HTR-8/SVneo (cell line): Measurements from ENCODE around the gene ANKRD22.

Experiments
- DNase-seq: peaks from one replicate; pipeline ENCODE4 v3.0.0; 2011; ENCODE audit warnings: low spot score, mixed read lengths; ENCODE audit not compliant: insufficient read length
- FAIRE-seq: peaks from 2 replicates; lab custom pipeline; 2011; peaks lifted over from hg19 to GRCh38; lab: Jason Lieb, UNC

ANKRD22 gene

GRCh38 chr10:88879534-88880281 is 28.1 kb upstream of the ANKRD22 start, which contains the start of gene STAMBPL1:
Gene STAMBPL1, plus strand, starts transcription at chr10:88880245. Its CDS starts 21,464 bp downstream, at chr10:88901709.
- FAIRE-seq (peak; percentile 16), DNase-seq (peak; percentile 10)

DNA sequence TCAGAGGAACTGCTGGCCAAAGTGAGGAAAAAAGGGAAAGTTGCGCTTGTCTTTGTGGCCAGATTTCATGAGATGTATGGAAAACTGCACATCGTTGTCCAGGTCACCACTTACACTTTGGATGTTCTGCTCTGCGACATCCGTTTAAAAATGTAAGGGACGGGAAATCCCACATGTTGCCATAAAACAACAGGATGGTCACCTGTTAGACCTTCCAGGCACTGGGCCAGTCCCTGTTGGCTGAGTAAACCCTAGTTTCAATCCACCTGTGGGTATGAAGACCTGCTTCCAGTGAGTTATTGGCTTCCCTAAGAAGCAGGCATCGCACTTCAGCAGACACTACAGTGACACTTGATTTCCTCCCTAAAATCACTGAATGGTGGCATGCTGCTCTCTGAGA is 25.7 kb upstream of the ANKRD22 start:
- DNase-seq (no peak), FAIRE-seq (no peak)

GRCh38 chr10:88875081-88875480 is 23.4 kb upstream of the ANKRD22 start:
- FAIRE-seq (no peak), DNase-seq (no peak)

GRCh38 chr10:88874281-88874680 is 22.6 kb upstream of the ANKRD22 start:
- no peak for DNase-seq

DNA sequence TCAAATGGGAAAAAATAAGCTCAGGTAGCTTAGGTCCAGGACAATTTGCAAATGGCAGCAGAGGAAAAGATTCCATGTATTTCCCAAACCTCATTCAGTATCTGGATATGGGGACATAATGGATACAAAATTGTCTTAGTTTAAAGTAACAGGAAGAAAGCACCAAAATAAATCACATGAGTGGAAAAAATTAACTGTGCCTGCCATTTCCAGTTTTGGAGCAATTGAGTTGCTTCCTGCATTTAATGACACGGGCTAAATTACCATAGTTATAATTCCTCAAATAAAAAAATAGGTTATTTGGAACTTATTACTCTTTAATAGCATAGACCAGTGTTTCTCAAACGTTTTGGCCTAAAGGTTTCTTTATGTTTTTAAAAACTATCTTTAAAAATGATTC is 22.1 kb upstream of the ANKRD22 start:
- no peak for FAIRE-seq
- no peak for DNase-seq

More at GRCh38 chr10:88874281-88874680, 22.6 kb upstream of the ANKRD22 start:
- FAIRE-seq, result no peak

DNA sequence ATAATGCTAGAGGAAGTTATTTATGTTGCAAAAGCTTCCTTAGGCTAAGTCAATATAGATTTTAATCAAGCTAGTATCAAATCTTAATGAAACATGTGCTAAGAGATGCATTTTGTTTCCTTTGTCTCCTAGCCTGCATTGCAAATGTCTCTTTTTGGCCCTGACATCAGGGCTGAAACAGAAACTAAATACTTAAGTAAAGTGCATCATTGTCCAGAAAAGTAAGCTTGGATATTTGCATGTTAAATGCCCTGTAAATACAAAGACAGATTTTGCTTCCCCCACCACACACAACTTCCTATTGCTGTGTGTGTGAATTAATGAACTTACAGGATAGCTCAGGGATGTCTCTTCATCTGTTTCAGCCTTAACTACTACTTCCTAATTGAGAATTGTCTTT is 18.4 kb upstream of the ANKRD22 start:
- DNase-seq (no peak), FAIRE-seq (no peak)

- no peak for FAIRE-seq
- no peak for DNase-seq
These were observed 14.8 kb upstream of the ANKRD22 start for GRCh38 chr10:88866454-88866853.

DNA sequence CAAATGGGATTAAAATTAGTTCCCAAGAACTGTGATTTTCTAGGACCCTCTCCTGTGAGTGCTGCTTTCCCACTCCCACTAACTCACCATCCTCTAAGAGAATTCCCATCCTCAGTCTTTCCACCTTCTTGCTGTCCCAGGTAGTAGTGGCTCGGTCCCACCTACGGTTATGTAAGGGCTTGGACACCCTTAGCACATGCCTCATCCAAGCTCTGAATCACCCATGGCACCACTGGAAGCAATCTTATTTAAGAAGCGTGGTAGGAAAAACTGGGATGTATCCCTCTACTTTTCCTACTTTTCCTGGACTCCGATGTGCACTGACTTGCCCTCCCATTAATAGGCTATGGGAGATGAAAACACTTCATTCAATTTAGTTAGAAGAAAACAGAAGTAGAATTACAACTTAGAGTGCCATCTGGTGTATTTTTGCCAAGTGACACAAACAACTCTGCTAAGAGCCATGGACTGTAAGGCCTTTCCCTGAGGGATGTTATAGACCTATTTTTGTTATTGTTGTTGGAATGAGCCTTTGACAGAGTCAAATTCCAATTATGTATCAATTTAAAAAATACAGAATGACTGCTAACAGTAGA is 13.7 kb upstream of the ANKRD22 start:
- FAIRE-seq (no peak), DNase-seq (no peak)

DNA sequence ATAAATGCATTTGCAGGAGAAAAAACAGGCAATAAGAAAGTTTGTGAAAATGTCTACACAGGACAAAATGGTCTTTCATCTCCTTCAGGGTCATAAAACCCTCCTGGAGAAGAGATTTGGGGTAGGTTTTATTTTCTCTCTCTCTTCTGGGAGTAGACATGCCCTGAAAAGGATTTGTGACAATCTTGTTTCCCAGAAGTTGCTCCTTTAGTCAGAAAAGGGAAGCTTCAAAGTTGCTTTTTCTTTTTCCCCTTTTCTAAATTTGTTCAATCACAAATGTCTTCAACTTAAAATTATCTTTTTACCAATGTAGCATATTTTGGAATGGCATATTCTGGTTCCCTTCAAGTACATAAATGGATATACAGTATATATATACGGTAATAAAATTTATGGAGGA is 9.4 kb upstream of the ANKRD22 start:
- FAIRE-seq, result no peak

GRCh38 chr10:88858491-88858890 is 6.8 kb upstream of the ANKRD22 start:
- no peak for FAIRE-seq

More for the DNA sequence above, 9.4 kb upstream of the ANKRD22 start:
- DNase-seq, result no peak

GRCh38 chr10:88857831-88858230 is 6.2 kb upstream of the ANKRD22 start:
- DNase-seq, result no peak
- no peak for FAIRE-seq

More at GRCh38 chr10:88858491-88858890, 6.8 kb upstream of the ANKRD22 start:
- DNase-seq, result no peak

DNA sequence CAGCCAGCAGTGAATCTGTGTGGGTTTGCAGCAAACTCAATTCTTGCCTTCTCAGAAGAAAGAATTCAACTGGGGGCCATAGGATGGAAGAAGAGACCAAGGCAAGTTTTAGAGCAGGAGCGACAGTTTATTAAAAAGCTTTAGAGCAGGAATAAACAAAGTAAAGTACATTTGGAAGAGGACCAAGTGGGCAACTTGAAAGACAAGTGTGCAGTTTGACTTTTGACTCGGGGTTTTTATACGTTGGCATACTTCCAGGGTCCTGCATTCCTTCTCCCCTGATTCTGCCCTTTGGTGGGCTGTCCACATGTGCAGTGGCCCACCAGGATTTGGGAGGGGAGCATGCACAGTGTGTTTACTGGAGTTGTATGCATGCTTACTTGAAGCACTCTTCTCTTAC is 3.0 kb upstream of the ANKRD22 start:
- FAIRE-seq (no peak), DNase-seq (no peak)

DNA sequence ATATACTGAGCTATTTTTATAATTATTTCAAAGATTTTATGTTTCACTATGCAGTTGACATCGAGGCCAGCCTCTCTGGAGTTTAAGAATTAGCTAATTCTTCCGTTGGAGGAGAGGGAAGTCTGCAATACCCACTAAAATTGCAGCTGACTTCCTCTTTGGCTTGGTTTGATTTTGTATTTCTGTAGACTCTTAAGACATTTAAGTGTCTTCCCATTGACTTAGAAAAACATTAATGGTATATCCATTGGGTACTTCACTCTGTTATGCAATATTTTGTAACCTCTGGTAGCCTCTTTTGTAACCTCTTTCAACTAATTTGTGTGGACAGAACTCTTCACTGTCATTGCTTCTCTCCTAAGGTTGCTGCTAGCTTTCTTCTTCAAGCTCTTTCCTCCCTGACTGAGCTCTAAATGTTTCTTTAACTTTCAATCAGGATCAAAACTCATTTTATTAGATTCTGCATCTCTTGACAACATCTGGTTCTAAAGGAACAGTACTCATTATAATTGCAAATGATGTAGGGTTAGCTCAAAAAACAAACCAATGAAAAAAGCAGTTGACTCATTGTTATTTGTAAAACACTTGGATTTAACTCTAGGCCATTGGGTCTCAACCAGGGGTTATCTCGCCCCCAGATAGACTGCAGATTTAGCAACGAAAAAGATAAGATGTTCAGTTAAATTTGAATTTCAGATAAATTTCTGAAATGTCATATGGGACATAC is 1.7 kb upstream of the ANKRD22 start:
- FAIRE-seq (no peak), DNase-seq (no peak)

DNA sequence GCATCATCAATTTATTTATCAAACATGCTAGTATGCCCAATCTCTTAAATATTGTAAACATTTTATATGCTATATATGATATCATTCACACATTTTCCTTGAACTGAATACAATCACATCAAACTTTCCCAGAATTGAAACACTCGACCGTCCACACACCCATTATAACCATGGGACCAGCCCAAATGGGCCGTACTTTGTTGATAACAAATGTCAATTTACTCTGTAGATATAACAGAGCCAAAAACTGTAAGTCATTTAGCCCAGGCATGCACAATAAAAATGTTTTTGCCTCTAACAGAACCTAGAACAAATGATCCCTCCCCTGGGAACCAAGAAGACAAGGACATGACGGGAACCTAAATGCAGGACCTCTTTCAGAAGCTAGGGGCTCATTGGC is 683 bp upstream of the ANKRD22 start:
- FAIRE-seq (no peak), DNase-seq (no peak)

- no peak for DNase-seq
- FAIRE-seq, result no peak
These were observed 932 bp downstream of the ANKRD22 start for GRCh38 chr10:88850712-88851111.

- FAIRE-seq (no peak), DNase-seq (no peak)
These were observed 2.4 kb downstream of the ANKRD22 start for GRCh38 chr10:88849234-88849633.

- FAIRE-seq, result no peak
- peak; percentile 10 for DNase-seq
These were observed 3.1 kb downstream of the ANKRD22 start for GRCh38 chr10:88848499-88848898.

GRCh38 chr10:88843171-88843570 is 8.5 kb downstream of the ANKRD22 start:
- DNase-seq (no peak), FAIRE-seq (no peak)

- DNase-seq, result no peak
- FAIRE-seq, result no peak
These were observed 10.1 kb downstream of the ANKRD22 start for GRCh38 chr10:88841316-88842111.

- DNase-seq (no peak), FAIRE-seq (no peak)
These were observed 10.8 kb downstream of the ANKRD22 start for GRCh38 chr10:88840881-88841280.
